Measurements from ENCODE around the gene THPO. TPM values are rescaled to one million over a fixed set of nuclear protein-coding genes. Genes with fewer than 3 reads are reported as not detected.
A peak's percentile ranks its signal among the peaks of the same experiment; 100 is the strongest.

The THPO gene
- polyA plus RNA-seq, 3 donors = not detected

- Histone ChIP-seq H3K4me3 (replicated peaks in 1 of 3; ENCODE audit: low read depth in 2 of 3, low read length in 3 of 3) (no peak overlapping the region), H3K9me3 (replicated peaks in 1 of 2; ENCODE audit: control insufficient read depth in 1 of 2, insufficient read depth in 1 of 2, low read length in 2 of 2) (peaks cover 0 to 3% of the 10 kb centered on the region in 2 donors), H3K27me3 (ENCODE audit: control insufficient read depth in 2 of 2, insufficient read depth in 2 of 2, low read length in 2 of 2) (no peaks in the 10 kb centered on the region), H2AFZ (ENCODE audit: insufficient read depth, low read depth, low read length, poor library complexity, severe bottlenecking) (peak overlapping the region; percentile 58), H3K4me1 (ENCODE audit: control insufficient read depth in 1 of 2, insufficient read depth in 2 of 2, low read length in 2 of 2) (peaks cover 11% of the 10 kb centered on the region in 2 donors), H3K27ac (ENCODE audit: low read depth in 1 of 2, low read length in 2 of 2) (no peak overlapping the region), H3K79me2 (ENCODE audit: insufficient read depth, low read length) (no peaks in the 10 kb centered on the region), H3K4me2 (replicated peaks; ENCODE audit: extremely low read depth, low read length, poor library complexity, severe bottlenecking) (no peak overlapping the region), H3K9ac (ENCODE audit: insufficient read depth, low read length, poor library complexity, severe bottlenecking) (no peak overlapping the region), H3K36me3 (replicated peaks in 1 of 2; ENCODE audit: control insufficient read depth in 1 of 2, insufficient read depth in 2 of 2, low read length in 2 of 2) (no peaks in the 10 kb centered on the region), H4K20me1 (ENCODE audit: insufficient read depth, low read length) (no peaks in the 10 kb centered on the region)
- peak overlapping the region in 1 of 2 donors; percentile 56 for H3K4me3 Mint-ChIP-seq
- H3K4me1 Mint-ChIP-seq = peaks cover 10% of the 10 kb centered on the region
- peaks cover 1 to 8% (median 2%) of the 10 kb centered on the region in 3 donors for H3K27me3 Mint-ChIP-seq (ENCODE audit: low read depth in 3 of 3)
- 8% methylated on average over 3 of the region's 3 CpGs for WGBS (ENCODE audit: insufficient coverage)
- H3K27ac Mint-ChIP-seq = peak overlapping the region in 4 of 7 donors; percentile 8 to 73 (median 40)
- H3K9me3 Mint-ChIP-seq = peaks cover 0 to 15% (median 7%) of the 10 kb centered on the region in 7 donors
- DNase-seq = peak; percentile 20 to 39 (median 24)
- intact Hi-C loops (cut with micrococcal nuclease) = no loop called here
- TF ChIP-seq CTCF (IDR thresholded peaks at IDR 0.05) = no peak
- H3K36me3 Mint-ChIP-seq = peaks cover 0 to 2% of the 10 kb centered on the region in 2 donors
Measured at GRCh38 chr3:184423561-184423960, 45.6 kb upstream of the THPO start.

GRCh38 chr3:184419171-184419570 lies 41.2 kb upstream of the THPO start:
- no peak for TF ChIP-seq CTCF (IDR thresholded peaks at IDR 0.05)
- H3K4me3 Mint-ChIP-seq = no peak overlapping the region
- Histone ChIP-seq H3K79me2 (ENCODE audit: insufficient read depth, low read length) (no peaks in the 10 kb centered on the region), H3K4me1 (ENCODE audit: control insufficient read depth in 1 of 2, insufficient read depth in 2 of 2, low read length in 2 of 2) (peaks cover 11% of the 10 kb centered on the region in 2 donors), H4K20me1 (ENCODE audit: insufficient read depth, low read length) (no peaks in the 10 kb centered on the region), H3K9ac (ENCODE audit: insufficient read depth, low read length, poor library complexity, severe bottlenecking) (no peak overlapping the region), H3K27ac (ENCODE audit: low read depth in 1 of 2, low read length in 2 of 2) (no peak overlapping the region), H3K4me3 (replicated peaks in 1 of 3; ENCODE audit: low read depth in 2 of 3, low read length in 3 of 3) (no peak overlapping the region), H3K4me2 (replicated peaks; ENCODE audit: extremely low read depth, low read length, poor library complexity, severe bottlenecking) (no peak overlapping the region), H2AFZ (ENCODE audit: insufficient read depth, low read depth, low read length, poor library complexity, severe bottlenecking) (no peak overlapping the region), H3K36me3 (replicated peaks in 1 of 2; ENCODE audit: control insufficient read depth in 1 of 2, insufficient read depth in 2 of 2, low read length in 2 of 2) (no peaks in the 10 kb centered on the region), H3K9me3 (replicated peaks in 1 of 2; ENCODE audit: control insufficient read depth in 1 of 2, insufficient read depth in 1 of 2, low read length in 2 of 2) (peaks cover 0 to 3% of the 10 kb centered on the region in 2 donors), H3K27me3 (ENCODE audit: control insufficient read depth in 2 of 2, insufficient read depth in 2 of 2, low read length in 2 of 2) (no peaks in the 10 kb centered on the region)
- intact Hi-C loops (cut with micrococcal nuclease) = loop anchor here (2.0 to 5.0 kb wide), 2 partner anchors 93 to 128 kb away; no protein-coding TSS in a partner anchor
- H3K27ac Mint-ChIP-seq = no peak overlapping the region
- peaks cover 0 to 15% (median 7%) of the 10 kb centered on the region in 7 donors for H3K9me3 Mint-ChIP-seq
- H3K27me3 Mint-ChIP-seq (ENCODE audit: low read depth in 3 of 3) = peaks cover 0 to 2% (median 0%) of the 10 kb centered on the region in 3 donors
- DNase-seq = no peak
- 90% methylated on average over 3 of the region's 5 CpGs for WGBS (ENCODE audit: insufficient coverage)
- H3K4me1 Mint-ChIP-seq = peaks cover 10% of the 10 kb centered on the region
- peaks cover 0 to 2% of the 10 kb centered on the region in 2 donors for H3K36me3 Mint-ChIP-seq
